WTC11 (cell line): Measurements from ENCODE around the gene NADK2. TPM values are rescaled to one million over a fixed set of nuclear protein-coding genes. Genes with fewer than 3 reads are reported as not detected.

Source experiments
- ATAC-seq: fragments of 200-7000 bp; cut with Tn5 transposase; 2 replicates; pipeline ENCODE4 v1.10.0; 2021; ENCODE audit warnings: mild to moderate bottlenecking, moderate library complexity
- CTCF ChIA-PET: fragments of 300-600 bp; sonication (Branson Sonifier 250); formaldehyde crosslinking; loops from one replicate; lab custom pipeline; 2021; ENCODE audit warnings: antibody characterized with exemption; lab: Charles Lee
- POLR2A ChIA-PET: fragments of 350-600 bp; sonication (Branson Sonifier 250); formaldehyde crosslinking; loops from one replicate; lab custom pipeline; 2021; ENCODE audit warnings: antibody characterized with exemption; lab: Charles Lee
- DNase-seq: peaks from one replicate; pipeline ENCODE4 v3.0.0; 2021; ENCODE audit warnings: low spot score
- H3K27ac Mint-ChIP-seq: 2 replicates; pipeline ENCODE4 v1.8.0; 2021; ENCODE audit warnings: mixed read lengths
- H3K27me3 Mint-ChIP-seq: 2 replicates; pipeline ENCODE4 v1.8.0; 2021; ENCODE audit warnings: low read depth, mild to moderate bottlenecking, moderate library complexity, mixed read lengths
- H3K36me3 Mint-ChIP-seq: 2 replicates; pipeline ENCODE4 v1.8.0; 2021; ENCODE audit warnings: mixed read lengths
- H3K4me1 Mint-ChIP-seq: 2 replicates; pipeline ENCODE4 v1.8.0; 2022; ENCODE audit warnings: mixed read lengths
- H3K4me3 Mint-ChIP-seq: 2 replicates; pipeline ENCODE4 v1.8.0; 2021; ENCODE audit warnings: mild to moderate bottlenecking, moderate library complexity, mixed read lengths
- H3K9me3 Mint-ChIP-seq: 2 replicates; pipeline ENCODE4 v1.8.0; 2021; ENCODE audit warnings: mixed read lengths
- ATF6 ChIP-seq: sonication (generic); formaldehyde crosslinking; IDR thresholded peaks from 2 replicates; pipeline ENCODE4 v1.8.1; 2023; ENCODE audit warnings: mild to moderate bottlenecking, missing genetic modification reagents
- CTCF ChIP-seq: fragments of 200-600 bp; IDR thresholded peaks from 2 replicates; pipeline ENCODE4 v1.8.0; 2022; ENCODE audit warnings: antibody characterized with exemption
- E2F5 ChIP-seq: sonication (generic); formaldehyde crosslinking; IDR thresholded peaks from 2 replicates; pipeline ENCODE4 v1.8.1; 2022; ENCODE audit warnings: mild to moderate bottlenecking, moderate library complexity, missing genetic modification reagents
- ERG ChIP-seq: fragments of 250-450 bp; sonication (Bioruptor Pico); IDR thresholded peaks from 2 replicates; pipeline ENCODE4 v1.8.0; 2021; ENCODE audit warnings: mild to moderate bottlenecking
- FOXP4 ChIP-seq: sonication (generic); formaldehyde crosslinking; IDR thresholded peaks from 2 replicates; pipeline ENCODE4 v1.8.0; 2022; ENCODE audit warnings: mild to moderate bottlenecking, missing genetic modification reagents
- JAZF1 ChIP-seq: fragments of 250-450 bp; sonication (Bioruptor Pico); IDR thresholded peaks from 2 replicates; pipeline ENCODE4 v1.9.0; 2021; ENCODE audit warnings: moderate library complexity, mild to moderate bottlenecking, inconsistent platforms
- MLX ChIP-seq: sonication (generic); formaldehyde crosslinking; IDR thresholded peaks from 2 replicates; pipeline ENCODE4 v1.8.1; 2023; ENCODE audit warnings: mild to moderate bottlenecking, missing genetic modification reagents, moderate library complexity
- PRDM15 ChIP-seq: sonication (generic); formaldehyde crosslinking; IDR thresholded peaks from 2 replicates; pipeline ENCODE4 v1.8.0; 2022; ENCODE audit warnings: missing genetic modification reagents
- SMAD3 ChIP-seq: sonication (generic); formaldehyde crosslinking; IDR thresholded peaks from 2 replicates; pipeline ENCODE4 v1.8.0; 2022; ENCODE audit warnings: missing genetic modification reagents, mild to moderate bottlenecking, borderline replicate concordance
- TCF7 ChIP-seq: sonication (generic); formaldehyde crosslinking; IDR thresholded peaks from 2 replicates; pipeline ENCODE4 v1.8.0; 2022; ENCODE audit warnings: mild to moderate bottlenecking, low read depth, missing genetic modification reagents, moderate library complexity
- TP53 ChIP-seq: sonication (generic); formaldehyde crosslinking; IDR thresholded peaks from 2 replicates; pipeline ENCODE4 v1.8.1; 2023; ENCODE audit warnings: mild to moderate bottlenecking, missing genetic modification reagents
- total RNA-seq: library from RNA; stranded (reverse); gene quantifications from 3 replicates; pipeline ENCODE4 v1.2.3, GENCODE V29; 2021

NADK2 gene
- total RNA-seq, 1 experiment from 2014 or later = 11.7 TPM

- CTCF ChIA-PET = no interaction called here
Measured at GRCh38 chr5:36173426-36173825, 68.3 kb downstream of the NADK2 start.

More at GRCh38 chr5:36173426-36173825, 68.3 kb downstream of the NADK2 start:
- POLR2A ChIA-PET = no interaction called here
- Mint-ChIP-seq H3K27ac (no peak overlapping the region), H3K27me3 (no peaks in the 10 kb centered on the region), H3K9me3 (no peaks in the 10 kb centered on the region), H3K4me3 (no peak overlapping the region), H3K36me3 (peaks cover 61% of the 10 kb centered on the region), H3K4me1 (no peaks in the 10 kb centered on the region)
- no peak for ATAC-seq
- TF ChIP-seq CTCF = no peak
- no peak for TF ChIP-seq TCF7 (CRISPR knock-in tag)
- TF ChIP-seq JAZF1 (CRISPR knock-in tag) = no peak
- TF ChIP-seq MLX (CRISPR knock-in tag) = no peak
- TF ChIP-seq PRDM15 (CRISPR knock-in tag) = no peak
- TF ChIP-seq ATF6 (CRISPR knock-in tag) = no peak
- TF ChIP-seq ERG = no peak
- TF ChIP-seq TP53 (CRISPR knock-in tag) = no peak
- no peak for TF ChIP-seq SMAD3
- no peak for TF ChIP-seq FOXP4 (CRISPR knock-in tag)
- TF ChIP-seq E2F5 (CRISPR knock-in tag) = no peak
- no peak for DNase-seq
